Activated CD4-positive, alpha-beta T cell treated with anti-CD3 and anti-CD28 coated beads, Interleukin-2, amount 50 U/mL, for 1 hour (primary cell): ENCODE results near the gene PDHB.
"Not testable (repeated sequence)": the region's sequence is repeated elsewhere in the genome, so short reads cannot be mapped to it uniquely, and the experiment has no call there.

Experiments used
- DNase-seq: peaks from one replicate; pipeline ENCODE4 v3.0.0-alpha.2; 2020

PDHB gene

GRCh38 chr3:58433400-58434167 lies at the start of gene PDHB:
TSS of gene PDHB (minus strand) at chr3:58433832. CDS start at chr3:58433809, 23 bp downstream.
- peak; percentile 82 for DNase-seq

GRCh38 chr3:58482917-58483636 lies 49.4 kb upstream of the PDHB start:
- no peak for DNase-seq

DNA sequence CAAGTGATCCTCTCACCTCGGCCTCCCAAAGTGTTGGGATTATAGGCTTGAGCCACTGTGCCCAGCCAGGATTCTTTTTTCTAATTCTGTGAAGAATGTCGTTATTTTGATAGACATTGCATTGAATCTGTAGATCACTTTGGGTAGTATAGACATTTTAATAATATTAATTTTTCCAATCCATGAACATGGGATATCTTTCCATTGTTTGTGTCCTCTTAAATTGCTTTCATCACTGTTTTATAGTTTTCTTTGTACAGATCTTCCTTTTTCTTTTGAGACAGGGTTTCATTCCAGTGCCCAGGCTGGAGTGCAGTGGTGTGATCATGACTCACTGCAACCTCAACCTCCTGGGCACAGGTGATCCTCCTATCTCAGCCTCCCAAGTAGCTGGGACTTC lies 46.7 kb upstream of the PDHB start:
- DNase-seq = no peak

DNA sequence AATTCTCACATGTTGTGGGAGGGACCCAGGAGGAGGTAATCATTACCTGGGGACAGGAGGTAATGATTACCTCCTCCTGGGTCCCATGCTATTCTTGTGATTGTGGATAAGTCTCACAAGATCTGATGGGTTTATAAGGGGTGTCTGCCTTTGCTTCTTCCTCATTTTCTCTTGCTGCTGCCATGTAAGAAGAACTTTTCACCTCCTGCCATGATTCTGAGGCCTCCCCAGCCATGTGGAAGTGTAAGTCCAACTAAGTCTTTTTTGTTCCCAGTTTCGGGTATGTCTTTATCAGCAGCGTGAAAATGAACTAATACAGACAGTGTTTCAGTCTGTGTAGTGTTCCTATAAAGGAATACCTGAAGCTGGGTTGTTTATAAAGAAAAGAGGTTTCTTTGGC lies 45.1 kb upstream of the PDHB start:
- no peak for DNase-seq

GRCh38 chr3:58474967-58475578 lies 41.4 kb upstream of the PDHB start:
- DNase-seq = no peak

- no peak for DNase-seq
These were observed 40.8 kb upstream of the PDHB start for GRCh38 chr3:58474348-58474911.

- no peak for DNase-seq
These were observed 39.6 kb upstream of the PDHB start for GRCh38 chr3:58473275-58473674.

DNA sequence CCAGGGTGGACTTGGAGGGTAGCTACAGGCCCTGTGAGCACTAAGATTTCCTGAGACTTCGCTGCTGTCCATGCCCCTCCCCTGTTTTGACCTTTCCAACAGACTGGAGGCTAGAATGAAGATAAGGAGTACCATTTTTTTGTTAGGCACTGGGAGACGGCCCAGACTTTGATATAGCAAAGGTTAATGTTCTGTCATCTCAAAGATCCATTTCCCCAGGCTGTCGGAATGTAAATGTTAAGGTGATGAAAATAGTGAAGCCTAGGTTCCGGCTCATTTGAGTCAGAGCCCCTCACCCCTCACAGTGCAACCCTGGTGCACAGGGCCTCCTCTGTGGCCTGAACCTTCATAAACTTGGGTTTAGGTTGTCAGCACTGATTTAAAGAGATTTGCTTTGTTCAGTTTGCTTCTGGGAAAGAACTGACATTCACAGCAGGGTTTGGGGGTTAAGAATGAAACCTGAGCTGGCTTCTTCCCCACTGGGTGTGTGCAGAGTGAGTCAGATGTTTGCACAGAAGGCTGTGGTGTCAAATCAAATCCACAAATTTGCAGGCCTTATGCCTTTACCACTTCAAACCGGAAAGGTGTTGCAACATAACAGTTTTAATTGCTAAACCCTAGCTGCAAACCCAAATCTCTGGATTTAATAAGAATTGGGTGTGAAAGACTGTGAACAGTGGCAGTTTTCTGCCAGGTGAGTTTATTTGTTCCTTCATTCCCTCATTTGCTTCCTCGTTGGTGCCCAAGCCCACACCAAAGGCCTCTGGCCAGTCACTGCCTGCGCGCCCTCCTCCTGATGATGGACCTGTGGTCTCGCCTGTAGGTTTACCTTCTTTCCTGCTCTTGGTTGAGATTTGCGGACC lies 37.6 kb upstream of the PDHB start:
- no peak for DNase-seq

GRCh38 chr3:58470363-58471024 lies 36.9 kb upstream of the PDHB start:
- DNase-seq = no peak

DNA sequence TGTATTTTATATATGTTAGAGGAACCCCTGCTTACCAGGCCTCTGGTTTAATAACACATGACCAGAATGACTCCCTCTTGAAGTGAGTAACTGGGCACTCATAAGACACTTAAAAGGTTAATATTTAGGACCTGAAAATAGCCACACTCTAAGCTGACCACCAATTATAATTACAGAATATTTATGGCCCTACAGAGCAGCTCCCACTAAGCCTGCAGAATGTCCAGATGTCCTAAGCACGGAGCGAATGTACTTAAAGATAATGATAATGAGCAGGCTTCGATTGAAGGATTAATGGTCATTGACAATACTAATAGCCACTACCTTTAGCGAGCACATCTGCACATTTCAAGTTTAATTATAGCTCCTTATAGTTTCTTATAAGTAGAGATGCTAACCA lies 35.5 kb upstream of the PDHB start:
- DNase-seq = no peak

DNA sequence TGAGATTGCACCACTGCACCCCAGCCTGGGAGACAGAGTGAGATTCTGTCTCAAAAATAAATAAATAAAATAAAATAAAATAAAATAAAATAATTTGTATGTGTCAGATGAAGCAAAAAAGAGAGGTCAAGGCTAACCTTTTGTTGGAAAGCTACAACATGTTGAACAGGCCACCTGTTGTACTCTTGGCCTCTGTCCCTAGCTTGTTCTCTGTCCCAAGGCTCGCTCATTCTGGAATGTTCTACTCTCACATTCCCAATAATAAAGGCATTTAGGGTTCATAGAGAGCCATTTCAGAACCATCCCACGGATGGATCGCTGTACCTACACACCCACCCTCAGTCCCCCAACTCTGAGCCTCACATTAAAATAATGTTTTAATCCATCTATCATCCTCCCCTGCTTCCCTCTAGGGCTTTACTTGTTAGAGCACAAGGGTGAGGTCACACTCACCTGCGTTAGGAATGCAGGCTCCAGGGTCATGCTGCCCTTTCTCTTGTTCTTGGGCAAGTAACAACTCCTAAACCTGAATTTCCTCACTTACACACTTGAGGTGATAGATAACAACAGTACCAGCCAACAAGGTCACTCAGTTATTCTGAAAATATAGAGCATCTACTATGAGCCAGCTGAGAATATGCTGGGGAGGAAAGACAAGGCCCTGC lies 33.4 kb upstream of the PDHB start:
- no peak for DNase-seq

DNA sequence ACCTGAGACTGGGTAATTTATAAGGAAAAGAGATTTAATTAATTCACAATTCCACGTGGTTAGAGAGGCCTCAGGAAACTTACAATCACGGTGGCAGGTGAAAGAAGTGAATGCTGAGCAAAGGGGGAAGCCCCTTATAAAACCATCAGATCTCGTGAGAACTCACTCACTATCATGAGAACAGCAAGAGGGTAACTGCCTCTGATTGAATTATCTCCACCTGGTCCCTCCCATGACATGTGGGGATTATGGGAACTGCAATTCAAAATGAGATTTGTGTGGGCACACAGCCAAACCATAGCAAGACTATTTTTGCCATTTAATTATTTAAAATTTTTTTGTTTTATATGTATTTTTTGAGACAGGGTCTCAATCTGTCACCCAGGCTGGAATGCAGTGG lies 31.2 kb upstream of the PDHB start:
- no peak for DNase-seq

GRCh38 chr3:58463942-58464271 lies 30.3 kb upstream of the PDHB start:
- DNase-seq = no peak

DNA sequence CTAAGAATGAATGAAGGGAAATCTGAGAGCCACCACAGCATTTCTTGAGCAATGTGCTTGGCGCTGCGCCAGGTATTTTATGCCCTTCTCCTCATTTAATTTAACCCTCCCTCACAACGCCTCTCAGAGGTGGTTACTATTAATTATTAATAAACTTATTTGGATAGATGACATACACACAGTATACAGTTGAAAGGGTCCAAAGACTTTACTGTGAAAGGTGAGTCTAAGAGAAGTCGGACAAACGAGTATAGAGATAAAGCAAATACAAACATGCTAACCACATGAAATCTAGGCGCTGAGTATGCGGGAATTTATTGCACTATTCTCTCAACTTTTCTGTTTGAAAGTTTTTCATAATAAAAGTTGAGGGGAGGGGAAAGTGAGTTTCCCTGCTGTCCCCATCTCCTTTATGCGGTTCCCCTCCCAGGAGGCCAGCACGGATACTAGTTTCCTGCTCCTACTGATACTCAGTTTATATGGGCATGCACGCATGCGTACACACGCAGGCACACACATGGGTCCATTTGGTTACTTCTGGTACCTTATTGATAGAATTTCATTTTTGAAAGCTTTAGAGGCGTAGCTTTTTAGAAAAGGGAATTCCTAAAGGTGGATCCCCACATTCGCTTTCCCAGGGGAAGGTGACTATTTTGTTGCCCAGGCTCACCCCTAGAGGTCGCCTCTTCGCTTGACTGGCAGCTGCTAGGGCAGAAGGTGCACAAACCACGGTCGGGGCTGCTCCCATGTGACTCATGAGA lies 29.7 kb upstream of the PDHB start:
- DNase-seq = peak; percentile 55

GRCh38 chr3:58462829-58463180 lies 29.2 kb upstream of the PDHB start:
- no peak for DNase-seq

DNA sequence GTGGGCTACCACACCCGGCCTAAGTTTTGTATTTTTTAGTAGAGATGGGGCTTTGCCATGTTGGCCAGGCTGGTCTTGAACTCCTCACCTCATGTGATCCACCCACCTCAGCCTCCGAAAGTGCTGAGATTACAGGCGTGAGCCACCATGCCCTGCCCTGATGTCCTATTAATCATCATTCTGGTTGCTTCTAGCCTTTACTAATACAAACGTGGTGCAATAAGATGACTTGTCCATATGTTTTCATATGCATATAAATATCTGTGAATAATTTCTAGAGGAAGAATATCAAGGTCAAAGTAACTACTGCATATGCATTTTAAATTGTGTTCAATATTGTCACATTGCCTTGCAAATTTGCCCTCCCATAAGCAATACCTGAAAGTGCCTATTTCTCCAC lies 25.5 kb upstream of the PDHB start:
- DNase-seq = no peak

- no peak for DNase-seq
These were observed 18.5 kb upstream of the PDHB start for GRCh38 chr3:58452176-58452575.

DNA sequence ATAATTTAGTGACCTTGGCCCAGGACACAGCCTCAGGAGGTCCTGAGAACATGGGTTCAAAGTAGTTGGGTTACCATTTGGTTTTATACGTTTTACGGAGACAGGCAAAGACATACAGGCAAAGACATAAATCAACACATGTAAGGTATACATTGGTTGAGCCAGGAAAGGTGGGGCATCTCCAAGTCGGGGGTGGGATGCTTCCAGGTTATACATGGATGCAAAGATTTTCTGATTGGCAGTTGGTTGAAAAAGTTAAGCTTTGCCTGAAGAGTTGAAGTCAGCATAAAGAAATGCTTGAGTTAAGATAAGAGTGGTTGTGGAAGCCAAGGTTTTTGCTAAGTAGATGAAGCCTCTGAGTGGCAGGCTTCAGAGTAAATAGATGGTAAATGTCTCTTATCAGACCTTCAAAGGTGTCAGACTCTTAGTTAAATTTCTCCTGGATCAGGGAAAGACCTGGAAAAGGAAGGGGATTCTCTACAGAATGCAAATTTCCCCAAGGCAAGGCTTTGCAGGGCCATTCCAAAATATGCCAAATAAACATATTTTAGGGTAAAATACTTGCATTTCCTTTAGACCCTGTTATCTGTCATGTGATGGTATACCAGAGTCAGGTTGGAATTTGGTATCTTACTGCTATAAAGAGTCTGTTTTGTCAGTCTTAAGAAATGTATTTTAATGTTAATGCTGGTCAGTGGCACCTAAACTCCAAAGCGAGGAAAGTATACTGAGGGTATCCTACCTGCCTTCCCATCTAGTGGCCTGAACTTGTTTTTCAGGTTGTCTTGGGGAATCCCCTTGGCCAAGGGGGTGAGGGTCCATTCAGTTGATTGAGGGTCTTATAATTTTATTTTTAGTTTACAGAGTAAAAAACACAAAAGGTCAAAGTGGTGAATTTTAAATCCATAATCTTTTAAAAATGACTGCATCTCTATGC lies 8.2 kb upstream of the PDHB start:
- no peak for DNase-seq

- not testable (repeated sequence) for DNase-seq
These were observed 7.3 kb upstream of the PDHB start for GRCh38 chr3:58440996-58441355.

DNA sequence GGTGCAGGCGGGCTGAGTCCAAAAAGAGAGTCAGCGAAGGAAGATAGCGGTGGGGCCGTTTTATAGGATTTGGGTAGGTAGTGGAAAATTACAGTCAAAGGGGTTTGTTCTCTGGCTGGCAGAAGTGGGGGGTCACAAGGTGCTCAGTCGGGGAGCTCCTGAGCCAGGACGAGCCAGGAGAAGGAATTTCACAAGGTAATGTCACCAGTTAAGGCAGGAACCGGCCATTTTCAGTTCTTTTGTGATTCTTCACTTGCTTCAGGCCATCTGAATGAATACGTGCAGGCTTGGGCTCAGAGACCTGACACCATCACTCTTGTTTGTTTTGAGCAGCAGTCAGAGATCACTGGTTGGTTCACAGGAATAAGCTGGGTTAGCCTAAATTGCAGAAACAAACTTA lies 3.6 kb upstream of the PDHB start:
- not testable (repeated sequence) for DNase-seq
